IMR-90 (cell line): ENCODE measurements around the gene ROCK2. TPM values are rescaled to one million over a fixed set of nuclear protein-coding genes. Genes with fewer than 3 reads are reported as not detected.

ENCODE experiments used
- ATAC-seq: fragments of 200-7000 bp; cut with Tn5 transposase; 2 replicates; pipeline ENCODE4 v1.9.1; 2020; ENCODE audit warnings: low read depth, mild to moderate bottlenecking, moderate library complexity
- BruUV-seq: library from RNA; stranded (reverse); fragments of 400-500 nt; replicated peaks from 2 replicates; lab custom pipeline; 2021; lab: Mats Ljungman, UMichigan
- CTCF ChIA-PET: fragments of 300-600 bp; formaldehyde crosslinking; extraction: SDS; loops from one replicate; lab custom pipeline; 2021; ENCODE audit warnings: antibody characterized with exemption; lab: Yijun Ruan, JAX
- POLR2A ChIA-PET: fragments of 300-600 bp; sonication (Branson Sonifier 250); formaldehyde crosslinking; loops from one replicate; lab custom pipeline; 2022; ENCODE audit warnings: antibody characterized with exemption; ENCODE audit not compliant: unreplicated experiment; lab: Charles Lee
- DNase-seq: peaks from one replicate; pipeline ENCODE4 v3.0.0; 2013
- H2AFZ ChIP-seq: replicated peaks from 2 replicates; pipeline ENCODE3; 2013; ENCODE audit warnings: low read length, mild to moderate bottlenecking; ENCODE audit not compliant: poor library complexity
- H2AK5ac ChIP-seq: 2 replicates; pipeline ENCODE4 v1.6.1; 2013; ENCODE audit warnings: low read depth, low read length, inconsistent platforms
- H2AK9ac ChIP-seq: replicated peaks from 2 replicates; pipeline ENCODE3; 2013; ENCODE audit warnings: mild to moderate bottlenecking, low read depth, low read length, moderate library complexity; ENCODE audit not compliant: poor library complexity
- H2BK120ac ChIP-seq: 2 replicates; pipeline ENCODE4 v1.6.1; 2013; ENCODE audit warnings: low read depth, low read length, inconsistent platforms
- H2BK15ac ChIP-seq: 3 replicates; pipeline ENCODE4 v1.6.1; 2013; ENCODE audit warnings: low read depth, low read length, inconsistent platforms
- H2BK20ac ChIP-seq: 2 replicates; pipeline ENCODE4 v1.6.1; 2013; ENCODE audit warnings: low read depth, mild to moderate bottlenecking, inconsistent platforms, low read length, moderate library complexity
- H2BK5ac ChIP-seq: 2 replicates; pipeline ENCODE4 v1.6.1; 2013; ENCODE audit warnings: mild to moderate bottlenecking, low read depth, low read length, inconsistent platforms; ENCODE audit not compliant: poor library complexity, severe bottlenecking
- H3K14ac ChIP-seq: replicated peaks from 2 replicates; pipeline ENCODE4 v1.6.1; 2013; ENCODE audit warnings: low read depth, low read length, inconsistent platforms
- H3K18ac ChIP-seq: 2 replicates; pipeline ENCODE4 v1.6.1; 2013; ENCODE audit warnings: low read depth, low read length, control low read depth
- H3K23ac ChIP-seq: 2 replicates; pipeline ENCODE4 v1.6.1; 2013; ENCODE audit warnings: low read depth, low read length, inconsistent platforms
- H3K27ac ChIP-seq: 2 replicates; pipeline ENCODE4 v1.5.1; 2013; ENCODE audit warnings: mild to moderate bottlenecking, control low read depth, low read length; ENCODE audit not compliant: insufficient read depth
- H3K27me3 ChIP-seq: 2 replicates; pipeline ENCODE4 v1.6.1; 2013; ENCODE audit warnings: low read length; ENCODE audit not compliant: control insufficient read depth, insufficient read depth
- H3K36me3 ChIP-seq: 2 replicates; pipeline ENCODE4 v1.6.1; 2013; ENCODE audit warnings: low read length, mixed read lengths; ENCODE audit not compliant: control insufficient read depth, insufficient read depth
- H3K4ac ChIP-seq: 2 replicates; pipeline ENCODE4 v1.6.1; 2013; ENCODE audit warnings: low read depth, low read length, inconsistent platforms
- H3K4me1 ChIP-seq: 2 replicates; pipeline ENCODE4 v1.6.1; 2013; ENCODE audit warnings: low read length, mixed read lengths; ENCODE audit not compliant: control insufficient read depth, insufficient read depth
- H3K4me2 ChIP-seq: 2 replicates; pipeline ENCODE4 v1.6.1; 2013; ENCODE audit warnings: low read depth, mild to moderate bottlenecking, control low read depth, low read length, moderate library complexity
- H3K4me3 ChIP-seq: 2 replicates; pipeline ENCODE4 v1.5.1; 2013; ENCODE audit warnings: low read depth, mild to moderate bottlenecking, control low read depth, low read length, moderate library complexity; ENCODE audit not compliant: insufficient read depth
- H3K56ac ChIP-seq: 2 replicates; pipeline ENCODE4 v1.6.1; 2013; ENCODE audit warnings: low read length, inconsistent platforms; ENCODE audit not compliant: insufficient read depth; ENCODE audit errors: extremely low read depth
- H3K79me1 ChIP-seq, 2 experiments: 2 replicates each; pipeline ENCODE4 v1.6.1; 2013; ENCODE audit warnings: low read length in 2 of 2, inconsistent platforms in 1 of 2, low read depth in 1 of 2
- H3K9ac ChIP-seq: 2 replicates; pipeline ENCODE4 v1.6.1; 2013; ENCODE audit warnings: low read depth, low read length, control low read depth
- H3K9me1 ChIP-seq: 2 replicates; pipeline ENCODE4 v1.6.1; 2013; ENCODE audit warnings: low read length, inconsistent platforms; ENCODE audit not compliant: insufficient read depth
- H3K9me3 ChIP-seq: 2 replicates; pipeline ENCODE4 v1.6.1; 2013; ENCODE audit warnings: low read length; ENCODE audit not compliant: control insufficient read depth, insufficient read depth
- H4K20me1 ChIP-seq: 2 replicates; pipeline ENCODE4 v1.6.1; 2013; ENCODE audit warnings: low read length, inconsistent platforms; ENCODE audit not compliant: insufficient read depth
- H4K5ac ChIP-seq: 2 replicates; pipeline ENCODE4 v1.6.1; 2013; ENCODE audit warnings: mild to moderate bottlenecking, low read depth, low read length, control low read depth
- H4K8ac ChIP-seq, 2 experiments: 2 replicates each; pipeline ENCODE4 v1.6.1; 2013; ENCODE audit warnings: low read depth in 2 of 2, low read length in 2 of 2, control low read depth in 1 of 2, inconsistent platforms in 1 of 2
- H4K91ac ChIP-seq: 2 replicates; pipeline ENCODE4 v1.6.1; 2013; ENCODE audit warnings: low read depth, low read length, inconsistent platforms; ENCODE audit not compliant: insufficient read depth
- CEBPB ChIP-seq: IDR thresholded peaks from 2 replicates; pipeline ENCODE4 v1.6.1; 2012; ENCODE audit warnings: low read depth, low read length, improper control_type of control experiment
- MAFK ChIP-seq: IDR thresholded peaks from 2 replicates; pipeline ENCODE4 v1.6.1; 2012; ENCODE audit warnings: low read depth, low read length, improper control_type of control experiment
- NFE2L2 ChIP-seq: fragments of 150-350 bp; IDR thresholded peaks from 2 replicates; pipeline ENCODE4 v1.6.1; 2016; ENCODE audit warnings: low read depth, mild to moderate bottlenecking, low read length
- RAD21 ChIP-seq: IDR thresholded peaks from 2 replicates; pipeline ENCODE4 v1.6.1; 2012; ENCODE audit warnings: low read length, improper control_type of control experiment
- dilution Hi-C: fragments of 300-500 bp; cut with HindIII; formaldehyde crosslinking; loops from one replicate; pipeline ENCODE4 v1.14.3; 2018; ENCODE audit warnings: low sequenced_read_pairs; ENCODE audit not compliant: unreplicated experiment
- in situ Hi-C: fragments of 300-500 bp; cut with MboI; formaldehyde crosslinking; loops from 3 replicates; pipeline ENCODE4 v1.14.3; 2019; ENCODE audit warnings: low sequenced_read_pairs, inconsistent platforms, mixed read lengths
- intact Hi-C: fragments of 100-400 bp; cut with micrococcal nuclease; formaldehyde crosslinking; loops from 2 replicates; pipeline ENCODE4 v1.10.0; 2022
- polyA plus RNA-seq, 3 experiments: library from polyadenylated mRNA; depleted of rRNA; stranded (reverse); fragments of >200 nt; gene quantifications; 2 replicates each; pipeline ENCODE4 v1.2.3, GENCODE V29; 2012; ENCODE audit warnings: low replicate concordance in 1 of 3
- total RNA-seq: library from RNA; depleted of rRNA; stranded (reverse); fragments of >200 nt; gene quantifications from 2 replicates; pipeline ENCODE4 v1.2.3, GENCODE V29; 2012
- TF ChIP-seq, protein P1 (sequence below): fragments of 150-350 bp; IDR thresholded peaks from 2 replicates; pipeline ENCODE4 v1.6.1; 2017; ENCODE audit warnings: mild to moderate bottlenecking, antibody characterized with exemption, low read length, low read depth

ROCK2 gene
- total and polyA plus RNA-seq, 2 of the 4 experiments (the other 2 are of a cell fraction): 9.0 to 28.3 TPM

DNA sequence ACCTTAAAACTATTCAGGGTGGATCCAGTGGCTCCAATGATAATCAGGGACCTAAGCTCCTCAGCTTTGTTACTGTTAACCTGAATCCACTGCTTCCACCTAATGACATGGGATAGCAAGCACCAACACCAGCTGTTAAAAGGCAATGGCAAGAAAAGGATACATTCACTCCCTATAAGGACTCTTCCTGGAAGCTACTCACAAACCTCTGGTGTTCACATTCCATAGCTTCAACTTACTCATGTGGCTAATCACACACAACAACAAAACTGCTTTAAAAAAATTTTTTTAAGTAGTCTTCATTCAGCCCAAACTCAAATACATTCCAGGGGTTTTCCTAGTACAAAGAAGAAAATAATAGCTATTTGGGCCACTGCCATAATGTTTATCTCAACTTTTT is 24.5 kb downstream of the ROCK2 start:
- Histone ChIP-seq H3K18ac (no peak overlapping the region), H2BK20ac (no peak overlapping the region), H3K56ac (no peak overlapping the region), H4K91ac (no peak overlapping the region), H2AK5ac (no peak overlapping the region), H3K14ac (no peak overlapping the region), H3K9me1 (peaks cover 12% of the 10 kb centered on the region), H2BK15ac (no peak overlapping the region), H3K4me2 (no peak overlapping the region), H2AFZ (no peak overlapping the region), H3K79me1 (peaks cover 17 to 66% of the 10 kb centered on the region in 2 experiments), H3K27me3 (no peaks in the 10 kb centered on the region), H4K5ac (no peak overlapping the region), H3K36me3 (no peaks in the 10 kb centered on the region), H3K27ac (no peak overlapping the region), H3K23ac (no peak overlapping the region), H4K20me1 (peaks cover 74% of the 10 kb centered on the region), H3K4ac (no peak overlapping the region), H2BK5ac (no peak overlapping the region), H3K9me3 (no peaks in the 10 kb centered on the region), H3K4me3 (no peak overlapping the region), H3K4me1 (no peaks in the 10 kb centered on the region), H2AK9ac (no peak overlapping the region), H3K9ac (no peak overlapping the region), H2BK120ac (no peak overlapping the region), H4K8ac (no peak overlapping the region)
- peak; percentile 8 for DNase-seq
- TF ChIP-seq RAD21 (no peak), MAFK (no peak), CEBPB (no peak), NFE2L2 (no peak)
- TF ChIP-seq, protein P1, sequence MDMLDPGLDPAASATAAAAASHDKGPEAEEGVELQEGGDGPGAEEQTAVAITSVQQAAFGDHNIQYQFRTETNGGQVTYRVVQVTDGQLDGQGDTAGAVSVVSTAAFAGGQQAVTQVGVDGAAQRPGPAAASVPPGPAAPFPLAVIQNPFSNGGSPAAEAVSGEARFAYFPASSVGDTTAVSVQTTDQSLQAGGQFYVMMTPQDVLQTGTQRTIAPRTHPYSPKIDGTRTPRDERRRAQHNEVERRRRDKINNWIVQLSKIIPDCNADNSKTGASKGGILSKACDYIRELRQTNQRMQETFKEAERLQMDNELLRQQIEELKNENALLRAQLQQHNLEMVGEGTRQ: no peak
- in situ Hi-C loops: no loop called here
- intact Hi-C loops: no loop called here
- ATAC-seq: peak; percentile 32
- ChIA-PET POLR2A (no interaction called here), CTCF (interaction anchor here (1.0 kb wide), 1 partner anchor 10 kb away, joined by 3 read pairs; no protein-coding TSS in a partner anchor)
- BruUV-seq: no TSS peak
- dilution Hi-C loops: no loop called here
